BE2C (cell line): ENCODE data around the gene PLIN5.
A peak's percentile ranks its signal among the peaks of the same experiment; 100 is the strongest.
"Not testable (repeated sequence)": the region's sequence is repeated elsewhere in the genome, so short reads cannot be mapped to it uniquely, and the experiment has no call there.

Experiments
- DNase-seq: peaks from one replicate; pipeline ENCODE4 v3.0.0-alpha.2; 2020
- H3K27me3 ChIP-seq: fragments of 250-450 bp; sonication (Bioruptor Pico); 2 replicates; pipeline ENCODE4 v1.5.1; 2020; ENCODE audit warnings: mild to moderate bottlenecking
- H3K36me3 ChIP-seq: fragments of 250-450 bp; sonication (Bioruptor Pico); 2 replicates; pipeline ENCODE4 v1.5.1; 2020; ENCODE audit warnings: mild to moderate bottlenecking
- H3K4me1 ChIP-seq: fragments of 250-450 bp; sonication (Bioruptor Pico); 2 replicates; pipeline ENCODE4 v1.5.1; 2020
- H3K4me3 ChIP-seq: 2 replicates; pipeline ENCODE4 v1.5.1; 2011; ENCODE audit warnings: low read depth, low read length
- H3K9me3 ChIP-seq: fragments of 250-450 bp; sonication (Bioruptor Pico); 2 replicates; pipeline ENCODE4 v1.5.1; 2020
- TF ChIP-seq, protein P1 (sequence below): IDR thresholded peaks from 2 replicates; pipeline ENCODE4 v1.5.1; 2012; ENCODE audit warnings: mild to moderate bottlenecking, low read depth, low read length

Gene PLIN5

DNA sequence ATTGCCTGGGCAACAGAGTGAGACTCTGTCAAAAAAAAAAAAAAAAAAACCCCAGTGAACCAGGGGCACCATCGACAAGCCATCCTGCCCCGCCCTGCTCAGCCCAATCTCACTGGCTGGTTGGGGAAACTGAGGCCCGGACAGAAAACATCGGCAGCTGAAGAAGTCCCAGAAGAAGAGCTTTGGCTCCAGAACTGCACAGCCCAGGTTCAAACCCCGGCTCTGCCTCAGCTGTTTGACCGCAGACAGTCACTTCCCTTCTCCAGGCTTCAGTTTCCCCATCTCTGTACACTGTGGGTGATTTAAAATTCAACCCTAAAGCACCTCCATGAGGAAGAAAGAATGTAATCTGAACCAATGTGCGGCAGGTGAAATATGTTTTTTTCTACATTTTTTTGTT, 33.9 kb upstream of the PLIN5 start:
- Histone ChIP-seq H3K36me3 (no peaks in the 10 kb centered on the region), H3K27me3 (peaks cover 24% of the 10 kb centered on the region), H3K4me3 (no peak overlapping the region), H3K9me3 (no peaks in the 10 kb centered on the region), H3K4me1 (no peaks in the 10 kb centered on the region)
- no peak for DNase-seq
- TF ChIP-seq, protein P1, sequence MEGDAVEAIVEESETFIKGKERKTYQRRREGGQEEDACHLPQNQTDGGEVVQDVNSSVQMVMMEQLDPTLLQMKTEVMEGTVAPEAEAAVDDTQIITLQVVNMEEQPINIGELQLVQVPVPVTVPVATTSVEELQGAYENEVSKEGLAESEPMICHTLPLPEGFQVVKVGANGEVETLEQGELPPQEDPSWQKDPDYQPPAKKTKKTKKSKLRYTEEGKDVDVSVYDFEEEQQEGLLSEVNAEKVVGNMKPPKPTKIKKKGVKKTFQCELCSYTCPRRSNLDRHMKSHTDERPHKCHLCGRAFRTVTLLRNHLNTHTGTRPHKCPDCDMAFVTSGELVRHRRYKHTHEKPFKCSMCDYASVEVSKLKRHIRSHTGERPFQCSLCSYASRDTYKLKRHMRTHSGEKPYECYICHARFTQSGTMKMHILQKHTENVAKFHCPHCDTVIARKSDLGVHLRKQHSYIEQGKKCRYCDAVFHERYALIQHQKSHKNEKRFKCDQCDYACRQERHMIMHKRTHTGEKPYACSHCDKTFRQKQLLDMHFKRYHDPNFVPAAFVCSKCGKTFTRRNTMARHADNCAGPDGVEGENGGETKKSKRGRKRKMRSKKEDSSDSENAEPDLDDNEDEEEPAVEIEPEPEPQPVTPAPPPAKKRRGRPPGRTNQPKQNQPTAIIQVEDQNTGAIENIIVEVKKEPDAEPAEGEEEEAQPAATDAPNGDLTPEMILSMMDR = no peak

DNA sequence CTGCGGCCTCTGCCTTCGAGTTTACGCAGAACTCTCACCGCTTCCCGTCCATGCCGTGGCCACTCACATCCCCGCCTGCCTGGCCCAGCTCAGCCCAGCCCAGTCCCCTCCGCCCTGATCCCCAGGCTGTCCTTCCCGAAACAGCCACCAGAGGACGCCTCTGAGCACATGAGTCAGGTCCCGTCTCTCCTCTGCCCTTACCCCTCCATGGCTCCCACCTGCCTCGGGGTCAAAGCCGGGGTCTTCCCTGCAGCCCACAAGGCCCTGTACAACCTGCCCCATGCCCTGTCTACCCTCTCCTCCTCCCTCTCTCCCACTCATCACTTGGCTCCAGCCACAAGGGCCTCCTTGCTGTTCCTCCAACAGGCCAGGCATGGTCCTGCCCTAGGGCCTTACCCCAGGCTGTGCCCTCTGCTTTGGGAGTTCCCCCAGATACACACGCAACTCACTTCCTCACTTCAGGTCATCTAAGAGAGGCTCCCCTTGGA, 32.6 kb upstream of the PLIN5 start:
- peak; percentile 78 for DNase-seq
- peaks cover 19% of the 10 kb centered on the region for H3K27me3 ChIP-seq
- no peak overlapping the region for H3K4me3 ChIP-seq

DNA sequence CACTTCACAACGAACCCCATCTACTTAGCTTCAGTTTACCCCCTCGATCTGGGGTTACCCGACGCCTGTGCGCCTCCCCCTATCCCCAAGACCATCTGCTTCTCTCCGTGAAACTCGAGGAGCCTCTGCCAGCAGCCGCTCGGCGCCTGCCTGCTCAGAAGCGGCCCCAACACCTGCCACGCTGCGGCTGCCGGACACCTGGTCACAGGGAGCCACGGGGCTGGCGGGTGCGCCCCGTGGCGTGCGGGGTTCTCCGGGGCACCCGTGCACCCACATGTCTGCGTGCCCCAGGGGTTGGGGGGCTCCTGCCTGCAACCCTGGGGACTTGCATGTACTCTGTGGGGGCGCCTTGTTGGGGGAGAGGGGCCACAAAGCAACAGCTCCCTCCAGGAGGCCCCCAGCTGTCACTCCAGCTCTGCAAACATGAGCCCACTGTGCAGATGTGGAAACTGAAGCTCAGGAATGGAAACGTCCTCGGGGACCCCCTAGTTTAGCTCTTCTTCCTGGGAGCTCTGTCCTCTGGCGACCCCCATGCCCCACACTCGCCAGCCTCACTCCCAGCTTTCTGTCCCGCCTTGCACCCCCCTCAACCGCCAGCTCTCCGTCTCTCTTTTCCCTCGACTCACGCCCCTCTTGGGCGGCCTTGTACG, 31.5 kb upstream of the PLIN5 start:
- Histone ChIP-seq H3K4me3 (no peak overlapping the region), H3K9me3 (no peaks in the 10 kb centered on the region), H3K4me1 (no peaks in the 10 kb centered on the region), H3K36me3 (no peaks in the 10 kb centered on the region), H3K27me3 (peaks cover 19% of the 10 kb centered on the region)
- TF ChIP-seq, protein P1 = no peak
- no peak for DNase-seq

More for the DNA sequence above, 32.6 kb upstream of the PLIN5 start:
- Histone ChIP-seq H3K36me3 (no peaks in the 10 kb centered on the region), H3K9me3 (no peaks in the 10 kb centered on the region), H3K4me1 (no peaks in the 10 kb centered on the region)
- TF ChIP-seq, protein P1 = peak; percentile 86

DNA sequence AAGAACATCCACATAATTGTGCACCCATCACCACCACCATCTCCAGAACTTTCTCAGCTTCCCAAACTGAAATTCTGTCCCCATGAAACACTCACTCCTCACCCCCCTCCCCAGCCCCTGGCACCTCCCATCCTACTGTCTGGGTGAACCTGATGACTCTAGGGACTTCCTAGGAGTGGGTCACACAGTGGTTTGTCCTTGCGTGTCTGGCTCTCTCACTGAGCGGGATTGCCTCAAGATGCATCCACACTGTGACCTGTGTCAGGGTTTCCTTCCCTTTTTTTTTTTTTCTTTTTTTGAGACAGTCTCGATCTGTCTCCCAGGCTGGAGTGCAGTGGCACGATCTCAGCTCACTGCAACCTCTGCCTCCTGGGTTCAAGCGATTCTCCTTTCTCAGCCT, 28.5 kb upstream of the PLIN5 start:
- H3K4me1 ChIP-seq, H3K4me3 ChIP-seq, H3K9me3 ChIP-seq, DNase-seq, H3K36me3 ChIP-seq: not testable (repeated sequence)
- H3K27me3 ChIP-seq = peaks cover 19% of the 10 kb centered on the region

DNA sequence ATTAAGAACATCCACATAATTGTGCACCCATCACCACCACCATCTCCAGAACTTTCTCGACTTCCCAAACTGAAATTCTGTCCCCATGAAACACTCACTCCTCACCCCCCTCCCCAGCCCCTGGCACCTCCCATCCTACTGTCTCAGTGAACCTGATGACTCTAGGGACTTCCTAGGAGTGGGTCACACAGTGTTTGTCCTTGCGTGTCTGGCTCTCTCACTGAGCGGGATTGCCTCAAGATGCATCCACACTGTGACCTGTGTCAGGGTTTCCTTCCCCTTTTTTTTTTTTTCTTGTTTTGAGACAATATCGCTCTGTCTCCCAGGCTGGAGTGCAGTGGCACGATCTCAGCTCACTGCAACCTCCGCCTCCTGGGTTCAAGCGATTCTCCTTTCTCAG, 27.1 kb upstream of the PLIN5 start:
- peaks cover 18% of the 10 kb centered on the region for H3K27me3 ChIP-seq
- H3K4me3 ChIP-seq, H3K36me3 ChIP-seq, H3K4me1 ChIP-seq, DNase-seq, H3K9me3 ChIP-seq: not testable (repeated sequence)

DNA sequence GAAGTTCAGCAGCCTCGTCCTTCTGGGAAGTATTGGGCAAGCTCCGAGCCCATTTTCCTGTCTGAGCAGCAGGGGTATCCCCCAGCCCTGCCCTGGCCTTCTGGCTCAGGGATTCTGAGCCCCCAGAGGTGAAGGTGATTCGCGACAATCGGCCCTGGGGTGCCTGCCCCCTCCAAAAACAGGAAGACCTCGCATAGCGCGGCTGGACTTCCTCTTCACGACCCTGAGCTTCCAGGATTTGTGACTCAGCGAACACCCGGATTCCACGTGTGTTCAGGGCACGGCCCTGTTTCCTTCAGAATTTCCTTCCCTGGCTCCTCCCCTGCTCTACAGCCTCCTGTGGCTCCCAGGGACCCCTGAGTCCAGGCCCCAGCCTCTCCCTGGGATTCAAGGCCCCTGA, 24.5 kb upstream of the PLIN5 start, which contains the start of gene SEMA6B:
Gene SEMA6B (minus strand): TSS at position 116 of the 400 bp plus-strand sequence. CDS start 1,227 bp downstream, outside the sequence.
- TF ChIP-seq, protein P1 = no peak
- H3K4me3 ChIP-seq = no peak within 1 kb of the TSS
- H3K27me3 ChIP-seq = no peaks in the 10 kb centered on the region
- H3K4me1 ChIP-seq = peaks cover 3% of the 10 kb centered on the region
- no peaks in the 10 kb centered on the region; the same call in 1 of the 2 replicates for H3K9me3 ChIP-seq
- no peak for DNase-seq
- no peaks in the 10 kb centered on the region for H3K36me3 ChIP-seq
